ENCODE measurements around the gene FBXO46.
A peak's percentile ranks its signal among the peaks of the same experiment; 100 is the strongest.
"Not testable (repeated sequence)": the region's sequence is repeated elsewhere in the genome, so short reads cannot be mapped to it uniquely, and the experiment has no call there.

The FBXO46 gene

DNA sequence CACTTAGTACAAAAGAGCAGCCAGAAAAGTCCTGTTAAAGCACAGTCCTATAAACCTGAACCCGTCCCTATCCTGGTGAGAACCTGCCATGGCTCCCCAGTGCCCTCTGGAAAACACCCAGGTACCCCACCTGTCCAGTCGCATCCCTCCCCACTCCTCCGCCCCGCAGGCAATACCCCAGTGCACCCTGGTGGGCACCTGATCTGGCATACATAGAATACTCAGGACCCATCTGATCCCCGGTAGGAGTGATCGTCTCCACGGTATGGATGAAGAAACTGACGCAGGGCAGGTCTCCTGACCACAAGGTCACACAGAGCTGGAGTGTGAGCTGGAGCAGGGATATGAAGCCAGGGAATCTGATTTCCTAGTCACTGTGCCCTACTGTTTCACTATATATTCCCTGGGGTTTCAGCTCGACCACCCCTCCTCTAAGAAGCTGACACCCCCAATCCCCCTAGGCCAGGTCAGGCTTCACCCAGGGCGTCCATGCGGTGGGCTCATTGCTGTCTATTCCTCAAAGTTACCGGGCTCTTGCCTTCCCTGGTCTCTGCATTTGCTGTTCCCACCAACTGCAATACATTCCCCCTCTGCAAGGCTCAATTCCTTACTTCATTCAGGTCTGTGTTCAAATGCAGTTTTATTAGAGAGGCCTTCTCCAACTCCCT lies 12.6 kb downstream of the FBXO46 start:
- DNase-seq: no peak

DNA sequence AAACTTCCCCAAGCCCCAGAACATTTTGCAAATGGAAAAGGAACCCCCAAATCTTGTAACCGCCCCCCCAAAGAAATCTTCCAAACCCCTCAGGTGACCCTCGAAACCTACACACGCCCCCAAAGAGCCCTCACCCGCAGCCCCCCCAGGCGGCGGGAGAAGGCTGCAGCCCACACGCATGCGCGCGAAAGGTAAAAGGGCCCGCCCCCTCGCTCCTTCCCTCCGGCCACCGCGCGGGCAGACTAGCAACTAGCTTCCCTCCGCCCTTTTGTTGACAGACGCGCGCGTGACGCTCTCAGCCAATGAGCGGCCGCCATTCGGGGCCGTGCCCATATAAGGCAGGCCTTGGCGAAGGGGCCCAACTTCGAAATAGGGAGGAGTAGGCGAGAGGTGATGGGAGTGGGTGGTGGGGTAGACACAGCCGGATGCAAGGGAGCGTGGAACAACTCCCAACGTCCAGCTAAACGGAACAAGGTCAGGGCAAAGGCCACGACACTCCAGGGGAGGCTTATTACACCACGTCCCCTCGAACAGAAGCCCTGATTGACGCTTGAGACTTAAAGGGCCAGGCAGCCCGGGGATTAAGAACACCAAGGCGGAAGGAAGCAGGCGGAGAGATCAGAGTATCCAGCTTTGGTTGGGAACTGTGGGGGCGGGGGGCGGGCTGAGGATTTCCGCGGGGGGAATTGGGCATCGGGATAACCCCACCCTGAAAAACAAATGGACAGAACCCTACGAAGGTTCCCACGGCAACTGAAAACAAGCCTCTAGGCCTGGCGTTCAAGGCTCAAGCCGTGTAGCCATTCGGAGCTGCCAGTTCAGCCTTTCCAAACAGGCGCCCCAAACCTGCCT lies 13.3 kb downstream of the FBXO46 start:
- DNase-seq: peak; percentile 91

DNA sequence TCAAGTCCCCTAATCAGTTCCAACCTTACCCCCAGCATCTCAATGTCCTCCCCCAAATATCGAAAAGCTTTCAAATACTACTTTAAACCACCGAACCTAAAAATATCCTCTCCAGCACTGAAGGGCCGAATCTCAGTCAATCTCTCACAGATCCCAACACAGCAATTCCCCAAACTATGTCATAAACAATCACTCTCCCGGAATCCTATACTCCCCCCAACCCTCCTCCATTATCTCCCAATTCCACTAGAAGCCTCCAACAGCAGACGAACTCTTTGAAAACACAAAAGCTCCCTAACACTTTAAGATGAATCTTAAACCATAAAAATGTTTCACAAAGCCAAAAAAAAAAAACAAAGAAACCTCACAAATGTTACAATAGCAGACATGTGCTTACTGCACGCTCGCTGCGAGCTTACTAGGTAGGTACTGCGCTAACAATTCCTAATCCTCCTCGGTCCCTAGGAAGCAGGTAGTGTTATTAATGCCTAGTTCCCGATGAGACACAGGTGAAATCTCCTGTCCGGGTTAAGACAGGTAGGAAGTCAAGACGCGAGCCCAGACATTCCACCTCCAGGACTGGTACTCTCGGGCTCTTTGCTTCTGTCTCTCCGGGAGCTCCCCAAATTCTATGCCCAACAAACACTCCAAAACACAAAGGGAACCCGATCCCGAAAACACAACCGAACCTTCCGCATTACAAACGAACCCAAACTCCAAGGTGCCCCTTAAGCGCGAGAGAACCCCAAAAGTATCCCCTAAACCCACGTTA lies 14.2 kb downstream of the FBXO46 start:
- no peak for DNase-seq

DNA sequence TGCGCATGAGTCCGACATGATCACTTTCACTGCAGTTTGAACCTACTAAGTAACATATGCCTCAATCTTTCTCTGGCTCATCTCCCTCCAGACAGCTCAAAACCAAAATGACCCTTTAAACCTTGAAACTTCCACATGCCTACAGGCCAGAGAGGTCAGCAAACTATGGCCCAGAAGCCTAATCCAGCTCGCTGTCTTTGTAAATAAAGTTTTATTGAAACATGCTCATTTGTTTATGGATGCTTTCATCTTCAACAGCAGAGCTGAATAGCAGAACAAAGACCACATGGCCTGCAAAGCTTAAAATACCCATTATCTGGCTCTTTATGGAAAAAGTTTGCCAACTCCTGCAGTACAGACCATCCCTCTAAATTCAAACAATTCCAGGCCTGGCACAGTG lies 15.6 kb downstream of the FBXO46 start:
- DNase-seq: no peak

DNA sequence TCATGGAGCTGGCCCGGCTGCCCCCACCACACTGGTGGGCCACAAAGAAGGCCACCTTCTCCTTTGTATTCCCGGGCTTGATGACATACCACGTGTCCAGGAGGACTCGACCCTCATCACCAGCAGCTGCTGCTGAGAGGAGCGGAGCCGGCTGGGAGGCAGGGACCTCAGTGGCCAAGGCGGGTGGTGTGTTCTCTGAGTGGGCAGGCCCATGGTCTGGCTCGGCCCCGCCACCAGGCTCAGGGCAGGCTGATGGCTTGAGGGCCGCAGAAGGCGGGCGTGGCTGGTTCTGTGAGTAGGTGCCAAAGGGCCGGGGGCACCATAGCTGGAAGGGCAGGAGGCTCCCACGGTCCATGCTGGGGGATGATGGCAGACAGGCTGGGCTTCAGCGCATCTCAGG lies 17.6 kb downstream of the FBXO46 start:
- DNase-seq: no peak

DNA sequence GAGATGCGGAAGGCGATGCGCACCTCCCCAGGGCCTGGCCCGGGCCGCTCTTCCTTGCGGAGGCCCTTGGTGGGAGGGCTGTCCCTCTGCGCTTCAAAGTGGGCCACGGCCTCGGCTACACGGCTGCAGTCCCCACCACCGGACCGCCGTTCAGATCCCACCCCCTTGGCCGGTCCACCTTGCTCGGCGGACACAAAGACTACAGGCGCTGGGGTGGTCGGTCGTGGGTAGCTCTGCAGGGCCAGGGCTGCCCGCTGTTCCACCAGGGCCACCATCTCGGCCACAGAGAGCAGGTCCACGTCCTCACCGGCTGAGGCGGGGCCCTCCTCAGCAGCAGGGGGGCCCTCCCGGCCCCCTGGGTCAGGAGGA lies 18.0 kb downstream of the FBXO46 start:
- no peak for DNase-seq

DNA sequence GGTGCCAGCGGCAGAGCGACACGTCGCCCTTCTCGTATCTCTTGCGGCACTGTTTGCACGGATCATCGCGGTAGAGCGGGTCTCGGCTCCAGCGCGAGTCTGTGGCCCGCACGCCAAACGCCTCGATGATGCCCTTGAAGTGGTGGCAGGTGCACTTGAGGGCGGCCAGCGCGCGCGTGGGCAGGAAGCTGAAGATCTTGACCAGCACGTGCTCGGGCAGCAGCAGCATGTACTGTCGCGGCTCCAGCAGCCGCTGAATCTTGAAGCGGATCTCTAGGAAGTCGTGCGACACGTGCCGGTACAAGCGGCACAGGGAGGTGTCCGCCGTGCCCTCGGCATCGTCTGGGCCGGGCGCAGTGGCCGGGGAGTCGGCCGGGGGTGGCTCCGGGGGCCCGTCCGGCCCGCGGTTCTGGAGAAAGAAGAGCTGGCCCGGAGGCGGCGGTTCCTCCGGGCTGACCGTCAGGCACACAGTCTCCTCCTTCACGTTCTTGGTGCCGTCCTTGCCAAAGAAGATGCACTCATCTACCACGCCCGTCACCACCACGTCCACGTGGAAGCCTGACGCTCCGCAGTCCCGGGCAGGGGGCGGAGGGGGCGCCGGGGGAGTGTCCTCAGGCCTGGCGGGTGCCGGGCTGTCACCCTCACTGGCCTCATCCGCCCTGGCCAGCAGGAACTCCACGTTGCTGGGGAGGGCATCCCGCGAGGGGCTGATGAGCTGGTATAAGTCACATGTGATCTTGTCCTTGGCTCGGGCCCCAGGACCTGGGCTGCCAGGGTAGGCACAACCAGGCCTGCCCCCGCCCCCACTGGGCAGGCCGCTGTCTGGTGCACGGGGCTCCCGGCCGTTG lies 18.6 kb downstream of the FBXO46 start:
- no peak for DNase-seq

DNA sequence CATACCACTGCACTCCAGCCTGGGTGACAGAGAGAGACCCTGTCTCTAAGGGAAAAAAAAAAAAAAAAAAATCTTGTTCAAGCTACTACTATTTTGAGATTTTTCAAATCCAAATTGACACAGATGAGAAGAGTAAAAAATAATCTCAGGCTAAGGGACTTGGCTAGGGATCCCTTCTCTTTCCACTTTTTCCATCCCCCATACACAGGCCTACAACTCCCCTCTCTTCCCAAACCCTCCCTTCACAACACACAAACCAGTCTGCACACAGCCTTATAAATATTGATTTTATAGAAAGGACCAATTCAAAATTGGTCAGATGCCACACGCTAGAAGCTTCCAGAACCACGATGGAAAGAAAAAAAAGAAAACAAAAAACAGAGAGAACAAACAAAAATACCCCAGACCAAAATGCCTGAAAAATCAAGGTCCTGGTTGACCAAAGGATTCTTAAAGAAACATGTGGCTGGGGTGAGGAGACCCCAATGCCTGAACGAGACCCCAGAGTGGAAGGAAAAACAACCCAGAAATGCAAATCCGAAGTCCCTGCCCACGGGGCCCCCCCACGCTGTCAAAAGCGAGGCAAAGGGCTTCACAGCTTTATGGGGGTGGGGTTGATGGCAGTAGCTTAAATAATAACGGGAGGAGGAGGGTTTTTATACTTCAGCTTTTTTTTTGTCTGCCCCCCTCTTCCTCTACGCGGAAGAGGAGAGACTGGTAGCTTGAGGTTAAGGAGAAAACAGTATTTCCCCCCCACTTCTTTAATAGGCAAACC lies 20.2 kb downstream of the FBXO46 start:
- DNase-seq: no peak

DNA sequence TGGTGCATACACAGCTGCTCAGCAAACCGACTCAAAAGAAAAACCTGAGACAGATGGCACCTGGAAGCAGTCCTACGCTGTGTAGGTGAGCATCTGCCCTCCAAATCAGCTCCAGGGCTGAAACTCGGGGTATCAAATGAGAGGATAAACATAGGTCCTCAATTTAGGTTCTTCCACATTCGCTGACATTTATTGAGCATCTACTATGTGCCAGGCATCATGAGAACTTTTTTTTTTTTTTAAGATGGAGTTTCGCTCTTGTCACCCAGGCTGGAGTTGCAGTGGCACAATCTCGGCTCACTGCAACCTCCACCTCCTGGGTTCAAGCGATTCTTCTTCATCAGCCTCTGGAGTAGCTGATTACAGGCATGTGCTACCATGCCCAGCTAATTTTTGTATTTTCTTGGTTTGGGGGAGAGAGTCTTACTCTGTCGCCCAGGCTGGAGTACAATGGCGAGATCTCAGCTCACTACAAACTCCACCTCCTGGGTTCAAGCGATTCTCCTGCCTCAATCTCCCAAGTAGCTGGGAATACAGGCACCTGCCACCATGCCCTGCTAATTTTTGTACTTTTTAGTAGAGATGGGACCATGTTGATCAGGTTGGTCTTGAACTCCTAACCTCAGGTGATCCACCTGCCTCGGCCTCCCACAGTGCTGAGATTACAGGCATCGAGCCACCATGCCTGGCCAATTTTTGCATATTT lies 24.8 kb downstream of the FBXO46 start:
- no peak for DNase-seq

DNA sequence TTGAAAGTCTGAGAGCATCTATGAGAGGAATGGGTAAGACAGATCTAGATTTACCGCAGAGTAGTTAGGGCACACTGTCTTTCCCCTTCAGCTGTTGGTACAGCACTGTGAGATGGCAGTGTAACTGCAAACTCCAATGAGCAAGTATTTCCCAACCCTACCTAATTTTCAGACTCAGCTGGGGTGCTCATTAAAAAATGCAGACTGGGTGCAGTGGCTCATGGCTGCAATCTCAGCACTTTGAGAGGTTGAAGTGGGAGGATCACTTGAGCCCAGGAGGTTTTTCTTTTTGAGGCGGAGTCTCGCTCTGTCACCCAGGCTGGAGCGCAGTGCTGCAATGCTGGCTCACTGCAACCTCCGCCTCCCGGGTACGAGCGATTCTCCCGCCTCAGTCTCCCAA lies 25.6 kb downstream of the FBXO46 start:
- DNase-seq: no peak

DNA sequence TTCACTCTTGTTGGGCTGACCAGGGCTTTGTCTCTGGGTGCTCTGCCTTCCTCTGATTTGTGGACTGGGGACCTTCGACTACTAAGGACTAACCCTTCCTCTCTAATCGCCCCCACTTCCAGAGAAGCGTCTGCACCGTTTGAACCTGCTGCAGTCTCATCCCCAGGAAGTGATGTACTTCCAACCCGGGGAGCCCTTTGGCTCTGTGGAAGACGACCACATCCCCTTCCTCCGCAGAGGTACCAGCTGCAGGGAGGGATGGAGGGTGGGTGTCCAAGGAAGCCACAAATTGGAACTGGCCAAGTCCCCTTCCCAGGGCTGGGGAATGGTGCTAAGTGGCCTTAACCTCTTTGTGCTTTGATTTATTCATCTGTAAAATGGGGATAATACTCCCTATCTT lies 29.0 kb downstream of the FBXO46 start:
- no peak for DNase-seq

DNA sequence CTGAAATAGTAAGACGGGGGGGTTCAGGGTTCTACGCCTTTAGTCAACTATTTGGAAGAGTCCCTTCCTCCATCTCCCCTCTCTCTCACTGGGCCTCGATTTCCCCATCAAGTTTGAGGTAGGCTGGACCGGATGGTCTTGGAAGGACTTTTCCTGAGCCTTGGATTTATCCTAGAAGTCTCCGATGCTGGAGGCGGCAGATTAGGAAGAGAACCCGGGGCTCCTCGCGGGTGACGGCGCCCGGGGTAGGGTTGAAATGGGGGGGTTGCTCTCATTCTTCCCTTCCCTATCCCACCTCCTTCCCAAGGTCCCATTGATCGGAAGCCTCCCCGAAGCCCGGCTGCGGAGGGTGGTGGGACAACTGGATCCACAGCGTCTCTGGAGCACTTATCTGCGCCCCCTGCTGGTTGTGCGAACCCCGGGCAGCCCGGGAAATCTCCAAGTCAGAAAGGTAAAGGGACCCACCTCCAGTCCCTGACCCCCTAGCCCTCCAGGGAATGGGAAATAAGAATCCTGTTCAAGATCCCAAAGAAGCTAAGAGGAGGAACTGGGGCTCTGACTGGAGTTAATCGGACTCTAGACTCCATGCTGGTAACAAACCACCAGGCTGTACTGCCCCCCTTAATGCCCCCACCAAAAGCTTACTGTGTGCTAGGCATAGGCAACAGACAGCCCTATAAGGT lies 37.4 kb downstream of the FBXO46 start:
- DNase-seq: peak; percentile 34

DNA sequence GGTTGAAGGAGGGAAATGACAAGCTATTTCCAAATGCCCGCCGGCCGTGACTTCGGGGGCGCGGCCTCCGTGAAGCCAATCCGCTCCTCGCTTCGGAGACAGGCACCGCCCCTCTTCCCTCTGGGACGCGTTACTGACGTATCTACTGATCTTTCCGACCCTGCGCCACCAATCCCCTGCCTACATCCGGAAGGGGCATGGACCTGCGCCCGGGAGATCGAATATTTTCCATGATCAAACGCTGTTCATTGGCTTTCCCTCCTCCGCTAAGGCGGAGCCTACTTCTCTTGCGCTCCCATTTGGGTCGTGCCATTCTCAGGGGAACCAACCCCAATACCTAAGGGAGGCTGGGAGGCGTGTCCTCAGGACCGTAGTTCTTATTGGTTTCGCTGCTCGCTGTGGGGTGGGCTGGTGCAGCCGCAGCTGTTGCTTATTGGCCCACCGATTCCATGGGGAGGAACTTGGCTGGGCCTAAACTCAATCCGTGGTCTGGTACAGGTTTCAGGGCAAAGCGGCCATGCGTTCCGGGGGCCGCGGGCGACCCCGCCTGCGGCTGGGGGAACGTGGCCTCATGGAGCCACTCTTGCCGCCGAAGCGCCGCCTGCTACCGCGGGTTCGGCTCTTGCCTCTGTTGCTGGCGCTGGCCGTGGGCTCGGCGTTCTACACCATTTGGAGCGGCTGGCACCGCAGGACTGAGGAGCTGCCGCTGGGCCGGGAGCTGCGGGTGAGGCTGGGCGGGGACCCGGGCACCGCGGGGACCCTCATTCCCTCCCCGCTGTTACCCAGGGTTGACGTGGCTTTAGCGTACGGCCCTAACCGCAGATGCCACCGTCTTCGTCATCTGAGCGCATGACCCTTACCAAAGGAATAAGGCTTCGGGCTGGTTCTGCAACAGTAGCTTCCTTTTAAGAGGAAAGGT lies 38.2 kb downstream of the FBXO46 start, which contains the start of gene QPCTL:
Gene QPCTL (plus strand): TSS at position 480 of the 919 bp plus-strand sequence. CDS start 38 bp downstream, at position 518.
- peak; percentile 99 for DNase-seq

DNA sequence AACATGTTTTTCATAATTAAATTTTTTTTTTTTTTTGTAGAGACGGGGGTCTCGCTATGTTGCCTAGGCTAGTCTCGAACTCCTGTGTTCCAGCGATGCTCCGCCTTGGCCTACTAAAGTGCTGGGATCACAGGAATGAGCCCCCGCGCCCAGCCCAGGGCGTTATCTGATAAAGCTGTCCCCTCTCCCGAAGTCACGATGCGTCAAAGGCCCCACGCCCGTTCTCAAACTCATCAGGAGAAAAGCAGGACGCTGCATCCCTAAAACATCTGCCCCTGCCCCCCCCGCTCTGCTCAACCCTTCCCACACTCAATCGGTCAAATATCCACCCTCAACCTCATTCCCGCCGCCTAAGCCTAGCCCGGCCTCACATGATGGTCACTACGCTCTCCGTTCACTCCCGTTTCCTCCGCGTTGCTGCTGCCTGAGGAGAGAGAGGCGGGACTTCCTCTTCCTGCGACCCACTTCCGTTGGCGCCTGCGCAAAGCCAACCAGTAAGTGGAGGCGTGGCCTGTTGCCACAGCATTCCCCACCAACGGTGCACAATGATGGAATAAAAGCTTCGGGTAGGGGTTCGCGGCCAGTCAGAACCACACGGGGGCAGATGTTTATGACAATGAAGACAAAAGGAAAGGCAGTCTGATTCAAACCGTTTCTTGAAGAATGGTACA lies 39.0 kb downstream of the FBXO46 start, which contains the start of gene SNRPD2:
Gene SNRPD2 (minus strand): TSS at position 438 of the 671 bp plus-strand sequence. CDS start 65 bp downstream, at position 373.
- DNase-seq: peak; percentile 95

DNA sequence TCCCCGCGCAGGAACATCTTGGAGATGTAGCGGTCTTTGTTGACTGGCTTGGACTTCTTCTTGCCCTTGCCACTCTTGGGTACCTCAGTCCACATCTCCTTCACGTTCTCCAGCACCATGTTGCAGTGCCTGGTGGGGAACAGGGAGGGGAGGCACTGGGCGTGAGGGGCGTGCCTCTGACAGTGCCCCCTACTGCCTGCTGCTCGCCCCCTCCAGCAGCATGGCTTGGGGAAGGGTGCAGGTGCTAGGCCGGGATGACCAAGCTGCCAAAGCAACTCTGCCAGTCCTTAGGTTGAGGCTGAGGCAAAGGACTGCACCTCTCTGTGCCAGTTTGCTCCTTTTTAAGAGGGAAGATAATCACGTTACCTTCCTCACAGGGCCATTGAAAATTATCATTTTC lies 43.1 kb downstream of the FBXO46 start:
- DNase-seq: no peak

DNA sequence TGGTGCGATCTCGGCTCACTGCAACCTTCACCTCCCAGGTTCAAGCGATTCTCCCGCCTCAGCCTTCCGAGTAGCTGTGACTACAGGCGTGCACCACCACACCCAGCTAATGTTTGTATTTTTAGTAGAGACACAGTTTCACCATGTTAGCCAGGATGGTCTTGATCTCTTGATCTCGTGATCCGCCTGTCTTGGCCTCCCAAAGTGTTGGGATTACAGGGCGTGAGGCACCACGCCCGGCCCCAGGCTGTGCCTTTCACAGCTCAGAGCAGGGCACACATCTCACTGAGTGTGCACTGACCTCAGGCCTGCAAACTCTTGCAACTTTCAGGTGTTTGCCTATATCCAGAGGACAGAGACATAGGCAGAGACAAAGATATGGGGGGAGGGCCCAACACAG lies 45.7 kb downstream of the FBXO46 start:
- not testable (repeated sequence) for DNase-seq

DNA sequence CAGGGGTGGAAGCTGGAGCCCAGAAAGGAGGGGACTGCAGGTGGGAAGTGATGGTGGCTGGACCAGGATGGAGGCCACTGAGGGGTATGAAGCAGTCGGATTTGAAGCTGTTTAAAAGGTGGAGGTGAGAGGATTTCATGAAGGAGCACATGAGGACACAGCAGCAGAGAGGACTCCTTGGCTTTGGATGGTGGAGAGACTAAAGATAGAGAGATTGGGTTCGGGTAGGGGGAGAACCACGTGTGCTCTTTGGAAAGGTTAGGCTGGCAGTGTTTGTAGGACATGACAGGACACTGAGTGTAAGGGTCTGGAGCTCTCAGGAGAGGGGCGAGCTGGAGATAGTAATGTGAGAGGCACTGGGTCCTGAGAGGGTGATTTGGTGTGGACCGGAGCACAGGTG lies 47.8 kb downstream of the FBXO46 start:
- no peak for DNase-seq

DNA sequence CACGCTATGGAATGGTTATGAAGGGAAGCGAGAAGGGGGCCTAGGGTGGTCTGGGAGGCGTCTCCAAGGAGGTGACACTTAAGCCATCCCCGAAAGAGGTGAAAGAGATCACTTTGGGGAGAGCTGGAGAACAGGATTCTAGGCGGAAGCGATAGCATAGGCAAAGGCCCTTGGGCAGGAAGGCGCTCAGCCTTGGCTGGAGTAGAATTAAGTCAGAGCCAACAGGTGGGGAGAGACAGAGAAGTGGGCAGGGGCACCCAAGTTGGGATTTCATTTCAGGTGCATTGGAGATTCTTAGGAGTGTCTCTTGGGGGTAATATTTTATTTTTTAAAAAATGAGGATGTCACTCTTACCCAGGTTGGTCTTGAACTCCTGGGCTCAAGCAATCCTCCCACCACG lies 48.6 kb downstream of the FBXO46 start:
- DNase-seq: no peak

Measured in GOT3 (cell line).